Non-pigmented ciliary epithelial cell (primary cell): ENCODE results near the gene SPTLC3.

Source experiments
- DNase-seq: peaks from one replicate; pipeline ENCODE4 v3.0.0-alpha.2; 2010; ENCODE audit warnings: low read depth

SPTLC3 gene

GRCh38 chr20:13140775-13141174 lies 132.0 kb downstream of the SPTLC3 start:
- DNase-seq: no peak

GRCh38 chr20:13141546-13141945 lies 132.8 kb downstream of the SPTLC3 start:
- DNase-seq: no peak

- peak; percentile 5 for DNase-seq
These were observed 133.4 kb downstream of the SPTLC3 start for GRCh38 chr20:13142143-13142542.

- peak; percentile 1 for DNase-seq
These were observed 138.5 kb downstream of the SPTLC3 start for GRCh38 chr20:13147071-13147963.

- no peak for DNase-seq
These were observed 139.2 kb downstream of the SPTLC3 start for GRCh38 chr20:13147971-13148370.

GRCh38 chr20:13148402-13148801 lies 139.6 kb downstream of the SPTLC3 start:
- DNase-seq: no peak

- no peak for DNase-seq
These were observed 140.2 kb downstream of the SPTLC3 start for GRCh38 chr20:13148961-13149360.

GRCh38 chr20:13149371-13150105 lies 140.8 kb downstream of the SPTLC3 start:
- DNase-seq: no peak

DNA sequence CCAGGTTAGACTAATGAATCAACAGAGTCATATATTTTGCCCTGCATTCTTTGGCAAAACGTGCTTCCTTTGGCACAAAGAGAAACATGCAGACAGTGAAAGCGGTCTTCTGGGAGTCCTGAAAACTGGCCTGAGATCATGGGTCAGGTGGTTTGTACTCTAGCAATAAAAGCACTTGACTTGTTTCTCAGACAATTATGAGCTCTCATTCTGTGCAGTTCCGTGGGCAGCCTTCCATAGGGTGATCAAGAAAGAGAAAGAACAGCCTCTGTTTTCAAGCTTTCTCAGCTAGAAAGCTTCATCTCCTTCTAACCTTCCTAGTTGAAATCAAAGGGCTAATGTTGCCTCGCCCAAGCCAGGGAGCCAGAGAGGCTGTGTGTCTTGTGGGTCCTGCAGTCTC lies 149.6 kb downstream of the SPTLC3 start:
- no peak for DNase-seq

DNA sequence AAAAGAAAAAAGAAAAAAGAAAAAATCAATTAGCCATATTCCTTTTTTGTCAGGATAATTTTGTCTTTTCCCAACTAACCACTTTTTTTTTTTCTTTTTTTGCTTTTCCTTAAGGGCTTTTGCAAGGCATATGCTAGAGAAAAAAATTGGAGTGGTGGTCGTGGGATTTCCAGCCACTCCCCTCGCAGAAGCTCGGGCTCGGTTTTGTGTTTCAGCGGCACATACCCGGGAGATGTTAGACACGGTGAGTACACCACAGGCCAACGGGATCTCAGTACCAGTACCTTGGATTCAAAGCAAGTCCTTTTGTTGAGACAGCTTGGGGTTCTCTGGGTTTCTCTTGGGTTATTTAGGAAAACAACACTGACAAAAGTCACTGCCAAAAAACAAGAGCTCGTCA lies 151.1 kb downstream of the SPTLC3 start:
- no peak for DNase-seq

- DNase-seq: no peak
These were observed 156.4 kb downstream of the SPTLC3 start for GRCh38 chr20:13165203-13165602.

DNA sequence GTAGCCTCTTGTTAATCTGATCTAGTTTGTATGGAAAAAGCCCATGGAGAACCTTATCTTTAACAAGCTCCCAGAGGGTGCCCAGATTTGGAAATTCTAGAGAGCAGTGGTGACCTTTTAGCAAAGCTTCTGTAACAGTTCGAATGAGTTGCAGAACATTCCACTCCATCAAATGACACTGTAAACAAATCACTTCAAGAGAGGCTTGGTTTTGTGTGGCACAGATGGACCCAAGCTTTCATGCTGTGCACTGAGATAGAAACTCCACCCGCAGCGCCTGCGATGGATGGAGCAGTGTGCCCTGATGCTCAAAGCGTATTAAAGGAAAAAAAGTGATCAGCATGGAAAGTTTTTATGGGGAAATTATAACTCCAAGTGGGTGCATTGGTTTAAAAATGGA lies 157.2 kb downstream of the SPTLC3 start:
- DNase-seq: no peak

DNA sequence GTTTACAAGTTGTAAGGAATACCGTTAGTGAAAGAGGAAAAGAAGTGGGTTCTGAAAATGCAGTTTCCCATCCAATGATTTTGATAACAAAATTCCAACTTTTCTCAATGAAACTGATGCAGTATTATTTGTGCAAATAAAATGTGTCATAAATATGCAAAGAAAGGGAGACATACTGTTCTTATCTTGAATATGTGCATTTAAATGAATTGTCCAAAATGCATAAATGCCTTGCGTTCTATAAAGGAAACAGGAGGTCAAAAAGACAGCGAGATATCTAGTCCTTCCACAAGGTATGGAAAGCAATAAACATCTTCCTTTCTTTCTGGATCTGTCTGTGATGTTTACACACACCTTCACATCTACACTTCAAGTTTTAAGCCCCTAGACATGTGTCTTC lies 157.7 kb downstream of the SPTLC3 start:
- DNase-seq: no peak

- DNase-seq: no peak
These were observed 160.3 kb downstream of the SPTLC3 start for GRCh38 chr20:13169086-13169485.

DNA sequence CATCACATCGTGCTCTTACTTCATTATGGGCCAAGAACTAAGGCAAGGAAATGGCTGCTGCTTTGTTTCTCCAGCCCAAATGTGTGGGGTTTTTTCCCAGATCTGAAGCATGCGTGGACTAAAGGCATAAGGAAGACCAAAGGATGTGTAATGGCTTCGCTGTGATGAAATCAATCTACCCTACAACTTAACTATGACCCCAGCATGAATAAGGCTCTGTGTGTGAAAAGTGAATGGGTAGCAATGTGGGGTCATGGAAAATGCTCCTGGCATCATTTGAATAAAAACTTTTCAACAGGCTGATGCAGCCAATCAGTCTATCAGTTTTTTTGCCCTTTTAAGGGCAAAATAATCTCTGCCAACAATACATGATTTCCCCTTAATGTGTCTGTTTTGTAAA lies 162.0 kb downstream of the SPTLC3 start:
- no peak for DNase-seq

DNA sequence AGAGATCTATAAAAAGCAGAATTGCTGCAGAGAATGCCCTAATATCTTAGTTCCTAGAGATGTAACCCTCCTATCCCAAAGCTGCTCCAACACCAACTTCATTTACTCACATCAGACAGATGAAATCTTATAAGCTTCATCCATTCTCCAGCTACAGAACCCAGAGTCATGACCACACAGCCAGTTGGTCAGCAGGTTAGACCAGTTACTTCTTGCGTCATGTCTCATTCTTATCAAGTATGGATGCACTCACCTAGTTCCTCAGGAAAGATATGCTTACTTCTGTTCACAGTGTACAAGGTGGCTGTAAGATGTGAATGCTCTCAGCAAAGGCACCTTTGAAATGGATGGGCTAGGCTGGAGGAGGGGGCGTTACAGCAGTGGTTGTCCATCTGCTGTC lies 164.4 kb downstream of the SPTLC3 start:
- no peak for DNase-seq

DNA sequence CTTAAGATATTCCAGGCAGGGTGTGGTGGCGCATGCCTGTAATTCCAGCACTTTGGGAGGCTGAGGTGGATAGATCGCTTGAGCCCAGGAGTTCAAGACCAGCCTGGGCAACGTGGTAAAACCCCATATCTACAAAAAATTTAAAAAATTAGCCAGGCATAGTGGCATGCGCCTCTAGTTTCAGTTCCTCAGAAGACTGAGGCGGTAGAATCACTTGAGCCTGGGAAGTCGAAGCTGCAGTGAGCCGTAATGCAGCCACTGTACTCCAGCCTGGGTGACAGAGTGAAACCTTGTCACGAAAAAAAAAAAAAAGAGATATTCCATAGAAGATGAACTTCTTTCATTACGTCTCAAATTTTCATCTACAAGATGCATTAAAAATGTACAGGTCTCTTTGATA lies 165.6 kb downstream of the SPTLC3 start:
- DNase-seq: no peak

DNA sequence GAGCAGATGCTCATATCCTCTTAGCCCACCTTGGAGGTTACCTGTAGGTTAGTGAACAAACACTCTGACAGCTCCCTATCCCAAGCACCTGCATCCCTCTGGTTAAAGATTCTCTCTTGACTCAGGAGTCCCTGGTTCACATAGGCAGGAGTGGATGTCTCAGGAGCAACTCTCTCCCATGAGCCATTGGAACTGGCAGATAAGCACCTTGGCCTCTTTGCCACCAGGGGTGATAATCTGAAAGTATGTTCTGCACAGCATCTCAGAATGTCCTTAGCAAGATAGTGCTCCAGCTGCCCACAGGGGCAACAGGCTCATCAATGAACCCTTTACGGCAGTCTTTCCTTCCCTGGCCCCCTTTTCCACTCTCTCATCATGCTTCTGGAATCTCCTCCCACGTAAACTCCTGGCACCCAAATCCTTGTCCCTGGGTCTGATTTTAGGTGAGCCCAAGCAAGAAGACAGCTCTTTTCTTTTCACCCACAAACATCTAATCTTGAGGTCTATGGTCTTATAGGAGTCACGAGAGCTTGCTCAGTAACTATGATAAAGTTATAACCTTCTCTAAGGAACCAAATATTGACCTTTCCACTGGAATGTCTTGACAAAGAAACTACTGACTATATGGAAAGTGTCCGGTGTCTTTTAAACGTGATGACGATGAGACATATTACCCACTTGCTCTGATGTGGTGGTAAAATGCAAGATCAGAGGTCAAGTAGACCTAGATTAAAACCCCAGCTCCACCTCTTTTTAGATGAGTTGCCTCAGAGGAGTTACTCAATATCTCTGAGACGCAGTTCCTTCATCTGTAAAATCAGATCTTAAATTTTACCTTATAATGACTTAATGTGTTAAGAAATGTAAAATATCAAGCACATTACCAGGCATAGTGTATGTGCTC lies 172.5 kb downstream of the SPTLC3 start:
- no peak for DNase-seq

DNA sequence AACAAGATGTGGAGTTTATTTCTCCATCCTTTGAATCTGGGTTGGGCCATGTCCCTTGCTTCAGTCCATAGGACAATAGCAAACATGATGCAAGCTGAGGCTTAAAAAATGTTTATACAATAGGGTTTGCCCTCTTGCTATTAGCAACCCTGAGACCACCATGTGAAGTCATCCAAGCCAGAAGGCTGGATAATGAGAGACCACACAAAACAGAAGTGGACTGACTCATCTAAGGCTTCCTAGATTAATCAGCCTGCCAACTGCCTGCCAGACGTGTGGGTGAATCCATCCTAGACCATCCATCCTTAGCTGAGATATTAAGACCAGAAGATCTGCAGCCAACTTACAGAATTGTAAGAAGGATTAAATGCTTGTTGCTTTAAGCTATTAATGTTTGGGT lies 174.2 kb downstream of the SPTLC3 start:
- DNase-seq: no peak

- no peak for DNase-seq
These were observed 177.4 kb downstream of the SPTLC3 start for GRCh38 chr20:13186043-13186774.

- no peak for DNase-seq
These were observed 179.1 kb downstream of the SPTLC3 start for GRCh38 chr20:13187899-13188298.

GRCh38 chr20:13199279-13199678 lies 190.5 kb downstream of the SPTLC3 start:
- DNase-seq: no peak
